Measurements from ENCODE around the gene ARRB2. TPM values are rescaled to one million over a fixed set of nuclear protein-coding genes. Genes with fewer than 3 reads are reported as not detected.

The ARRB2 gene
- total and polyA plus RNA-seq, 2 donors (not counting 3 experiments of a cell fraction or from before 2014, with no cell fraction given): 18.6 to 21.3 TPM

GRCh38 chr17:4720787-4721186 lies 10.4 kb downstream of the ARRB2 start:
- H3K4me2 ChIP-seq (ENCODE audit: insufficient read depth, low read length): no peak overlapping the region
- ChIA-PET CTCF (interaction anchor here (0.7 kb wide), 1 partner anchor 11 kb away, joined by 3 read pairs; the partner anchor contains the start of gene ARRB2), POLR2A (no interaction called here)
- H4K20me1 ChIP-seq (replicated peaks; ENCODE audit: control insufficient read depth, extremely low read depth, insufficient read depth, low read length): no peaks in the 10 kb centered on the region
- no peak for DNase-seq (ENCODE audit: low read depth, low spot score)
- peaks cover 0 to 1% of the 10 kb centered on the region in 2 experiments for H3K27me3 ChIP-seq (ENCODE audit: control insufficient read depth in 2 of 2, insufficient read depth in 2 of 2, low read length in 2 of 2)
- intact Hi-C loops (cut with micrococcal nuclease): no loop called here
- H3K9ac ChIP-seq (replicated peaks; ENCODE audit: extremely low read depth, insufficient read depth, low read length): no peak overlapping the region
- H2AFZ ChIP-seq (ENCODE audit: low read depth, low read length): no peak overlapping the region
- no peak overlapping the region for H3K4me3 ChIP-seq (replicated peaks in 1 of 3; ENCODE audit: insufficient read depth in 1 of 3, low read depth in 1 of 3, low read length in 3 of 3)
- no peak overlapping the region for H3K27ac ChIP-seq (ENCODE audit: insufficient read depth, low read depth, low read length)
- H3K79me2 ChIP-seq (ENCODE audit: control insufficient read depth, insufficient read depth, low read length): no peaks in the 10 kb centered on the region
- H3K9me1 ChIP-seq (replicated peaks; ENCODE audit: control insufficient read depth, extremely low read depth, insufficient read depth, low read length): no peaks in the 10 kb centered on the region
- dilution Hi-C loops (cut with MboI; ENCODE audit: extremely low pct_ligation_motif_present, low sequenced_read_pairs): no loop called here
- BruUV-seq (replicated peaks): no TSS peak
- H3K4me1 ChIP-seq (ENCODE audit: control insufficient read depth, extremely low read depth, insufficient read depth, low read length): peaks cover 11% of the 10 kb centered on the region
- TF ChIP-seq MYC (IDR thresholded peaks at IDR 0.05; ENCODE audit: low read depth, low read length): no peak
- no peak for TF ChIP-seq CTCF (IDR thresholded peaks at IDR 0.05; ENCODE audit: extremely low read depth in 1 of 2, insufficient read depth in 1 of 2, low read depth in 1 of 2, low read length in 2 of 2)
- no peak for TF ChIP-seq MAX (IDR thresholded peaks at IDR 0.05; ENCODE audit: insufficient read depth, insufficient read length)
- no peak for TF ChIP-seq GATA2 (IDR thresholded peaks at IDR 0.05; ENCODE audit: insufficient read depth, insufficient read length, low read depth, low read length)
- no peak for TF ChIP-seq JUN (IDR thresholded peaks at IDR 0.05; ENCODE audit: borderline replicate concordance, insufficient read depth, insufficient read length, low read depth)
- TF ChIP-seq FOS (IDR thresholded peaks at IDR 0.05; ENCODE audit: borderline replicate concordance, insufficient read depth, low read length): no peak
- no peak for TF ChIP-seq EZH2 (IDR thresholded peaks at IDR 0.05; ENCODE audit: borderline replicate concordance, low read depth, low read length, severe bottlenecking)
- TF ChIP-seq POLR2A (IDR thresholded peaks at IDR 0.05; ENCODE audit: low read depth, low read length): no peak
- TF ChIP-seq POLR2AphosphoS5 (IDR thresholded peaks at IDR 0.05; ENCODE audit: insufficient read depth, low read depth, low read length): no peak
- H3K36me3 ChIP-seq (ENCODE audit: control insufficient read depth in 2 of 2, extremely low read depth in 1 of 2, insufficient read depth in 2 of 2, low read length in 2 of 2): peaks cover 0 to 4% of the 10 kb centered on the region in 2 experiments
- H3K9me3 ChIP-seq (replicated peaks; ENCODE audit: control insufficient read depth, insufficient read depth, low read length): no peaks in the 10 kb centered on the region
- no peak for FAIRE-seq

All from endothelial cell of umbilical vein (primary cell).